ENCODE results near the gene EVL.

Gene EVL

DNA sequence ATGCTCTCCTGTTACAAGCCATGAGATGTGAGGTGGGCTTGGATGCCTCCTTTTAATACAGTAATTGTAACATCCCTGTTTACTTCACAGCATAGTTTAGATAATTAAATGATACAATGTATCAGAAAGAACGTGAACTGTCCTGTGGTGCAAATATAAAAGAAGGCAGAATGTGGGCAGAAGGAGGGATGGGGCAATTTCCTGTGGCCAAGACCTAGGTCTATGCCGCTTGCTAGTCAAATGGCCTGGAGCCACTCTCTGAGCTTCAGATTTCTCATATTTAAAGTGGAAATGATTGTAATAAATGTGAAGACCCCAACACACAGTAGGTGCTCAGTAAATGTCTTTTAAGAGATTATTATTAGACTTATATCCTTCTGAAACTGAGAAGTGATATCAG lies 24.0 kb upstream of the EVL start:
- peak; percentile 88 for DNase-seq (ENCODE audit: low read depth)
- H3K4me3 ChIP-seq (ENCODE audit: low read depth, low read length) = peak overlapping the region; percentile 43
- TF ChIP-seq, protein P1, sequence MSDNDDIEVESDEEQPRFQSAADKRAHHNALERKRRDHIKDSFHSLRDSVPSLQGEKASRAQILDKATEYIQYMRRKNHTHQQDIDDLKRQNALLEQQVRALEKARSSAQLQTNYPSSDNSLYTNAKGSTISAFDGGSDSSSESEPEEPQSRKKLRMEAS (IDR thresholded peaks at IDR 0.05; ENCODE audit: low read depth, low read length) = no peak; the same call in 1 of the 2 replicates
- 0 out of 2 replicates have a peak, but pooled peaks have one; percentile 22 for TF ChIP-seq MYC (IDR thresholded peaks at IDR 0.05; ENCODE audit: low read depth, low read length)

DNA sequence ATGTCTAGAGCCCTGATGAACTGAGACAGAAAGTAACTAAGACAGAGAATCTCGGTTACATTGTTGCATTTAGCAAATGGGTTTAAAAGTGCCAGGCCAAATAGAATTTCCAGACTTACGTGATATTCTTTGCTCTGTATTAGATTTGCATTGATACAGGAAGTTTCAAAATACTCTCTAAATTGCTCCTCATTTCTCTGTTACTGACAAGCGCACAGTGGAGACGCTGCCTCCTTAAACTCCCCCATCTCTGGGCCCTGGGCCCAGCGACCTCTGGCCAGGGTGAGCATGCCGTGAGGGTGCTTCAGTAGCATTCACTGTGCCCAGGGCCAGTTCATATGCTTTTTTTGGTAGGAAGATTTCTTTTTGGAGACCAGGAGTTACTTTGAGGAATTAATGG lies 22.9 kb upstream of the EVL start:
- peak overlapping the region; percentile 39 for H3K4me3 ChIP-seq (ENCODE audit: low read depth, low read length)
- peak; percentile 76 for DNase-seq (ENCODE audit: low read depth)
- TF ChIP-seq, protein P2, sequence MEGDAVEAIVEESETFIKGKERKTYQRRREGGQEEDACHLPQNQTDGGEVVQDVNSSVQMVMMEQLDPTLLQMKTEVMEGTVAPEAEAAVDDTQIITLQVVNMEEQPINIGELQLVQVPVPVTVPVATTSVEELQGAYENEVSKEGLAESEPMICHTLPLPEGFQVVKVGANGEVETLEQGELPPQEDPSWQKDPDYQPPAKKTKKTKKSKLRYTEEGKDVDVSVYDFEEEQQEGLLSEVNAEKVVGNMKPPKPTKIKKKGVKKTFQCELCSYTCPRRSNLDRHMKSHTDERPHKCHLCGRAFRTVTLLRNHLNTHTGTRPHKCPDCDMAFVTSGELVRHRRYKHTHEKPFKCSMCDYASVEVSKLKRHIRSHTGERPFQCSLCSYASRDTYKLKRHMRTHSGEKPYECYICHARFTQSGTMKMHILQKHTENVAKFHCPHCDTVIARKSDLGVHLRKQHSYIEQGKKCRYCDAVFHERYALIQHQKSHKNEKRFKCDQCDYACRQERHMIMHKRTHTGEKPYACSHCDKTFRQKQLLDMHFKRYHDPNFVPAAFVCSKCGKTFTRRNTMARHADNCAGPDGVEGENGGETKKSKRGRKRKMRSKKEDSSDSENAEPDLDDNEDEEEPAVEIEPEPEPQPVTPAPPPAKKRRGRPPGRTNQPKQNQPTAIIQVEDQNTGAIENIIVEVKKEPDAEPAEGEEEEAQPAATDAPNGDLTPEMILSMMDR (IDR thresholded peaks at IDR 0.05; ENCODE audit: low read depth, low read length) = no peak
- TF ChIP-seq MYC (IDR thresholded peaks at IDR 0.05; ENCODE audit: low read depth, low read length) (no peak), POLR2A (IDR thresholded peaks at IDR 0.05; ENCODE audit: extremely low read depth, insufficient read length) (no peak)
- TF ChIP-seq, protein P1 (IDR thresholded peaks at IDR 0.05; ENCODE audit: low read depth, low read length) = no peak

DNA sequence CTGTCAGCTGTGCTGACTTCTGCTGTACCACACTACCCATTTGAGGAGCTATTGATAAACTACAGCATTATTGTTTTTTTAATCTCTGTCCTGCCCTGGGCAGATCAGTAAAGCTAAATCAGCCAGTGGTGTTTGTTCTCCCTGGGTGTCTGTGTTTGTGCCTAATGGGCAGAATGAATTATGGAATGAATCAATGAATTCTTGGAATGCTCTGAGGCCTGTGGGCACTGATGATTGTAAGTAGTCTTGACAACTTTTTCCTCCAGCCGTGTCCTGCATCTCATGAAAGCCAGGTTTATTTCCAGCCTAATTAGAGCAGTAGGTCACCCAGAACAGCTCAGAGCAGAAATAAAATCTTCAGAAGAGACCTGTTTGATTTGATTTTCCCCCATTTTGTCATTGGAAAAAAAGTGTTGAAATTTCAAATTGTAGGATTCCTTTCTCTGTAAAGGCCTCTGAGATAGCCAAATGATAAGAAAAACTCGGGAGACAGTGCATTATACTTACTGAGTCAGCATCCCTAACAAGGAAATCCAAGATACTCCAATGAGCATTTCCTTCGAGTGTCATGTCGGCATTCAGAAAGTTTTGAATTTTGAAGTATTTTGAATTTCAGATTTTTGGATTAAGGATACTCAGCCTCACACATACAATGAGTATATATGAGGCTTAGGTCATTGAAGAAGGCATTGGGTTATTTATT lies 19.4 kb upstream of the EVL start:
- TF ChIP-seq MYC (IDR thresholded peaks at IDR 0.05; ENCODE audit: low read depth, low read length) (no peak), POLR2A (IDR thresholded peaks at IDR 0.05; ENCODE audit: extremely low read depth, insufficient read length) (no peak)
- TF ChIP-seq, protein P2 (IDR thresholded peaks at IDR 0.05; ENCODE audit: low read depth, low read length) = no peak
- TF ChIP-seq, protein P1 (IDR thresholded peaks at IDR 0.05; ENCODE audit: low read depth, low read length) = no peak
- no peak overlapping the region for H3K4me3 ChIP-seq (ENCODE audit: low read depth, low read length)
- DNase-seq (ENCODE audit: low read depth) = no peak

DNA sequence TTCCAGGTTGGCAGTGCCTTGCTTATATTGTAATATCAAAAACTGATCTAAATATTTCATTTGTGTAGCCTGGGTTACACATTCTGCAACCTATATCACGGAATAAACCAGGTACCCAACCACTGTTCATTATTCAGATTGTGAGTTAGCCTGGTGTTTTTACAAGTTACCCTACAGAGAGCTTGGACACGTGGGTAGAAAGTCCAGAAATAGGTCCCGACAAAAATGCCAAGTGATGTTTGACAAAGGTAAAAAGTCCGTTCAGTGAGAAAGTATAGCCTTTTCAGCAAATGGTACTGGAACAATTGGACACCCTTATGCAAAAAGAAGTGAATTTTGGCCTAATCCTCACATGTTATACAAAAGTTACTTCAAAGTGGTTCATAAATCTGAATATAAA lies 17.6 kb upstream of the EVL start:
- TF ChIP-seq, protein P2 (IDR thresholded peaks at IDR 0.05; ENCODE audit: low read depth, low read length) = no peak
- TF ChIP-seq POLR2A (IDR thresholded peaks at IDR 0.05; ENCODE audit: extremely low read depth, insufficient read length) = no peak
- TF ChIP-seq, protein P1 (IDR thresholded peaks at IDR 0.05; ENCODE audit: low read depth, low read length) = no peak
- TF ChIP-seq MYC (IDR thresholded peaks at IDR 0.05; ENCODE audit: low read depth, low read length) = no peak
- no peak overlapping the region for H3K4me3 ChIP-seq (ENCODE audit: low read depth, low read length)
- DNase-seq (ENCODE audit: low read depth) = no peak

DNA sequence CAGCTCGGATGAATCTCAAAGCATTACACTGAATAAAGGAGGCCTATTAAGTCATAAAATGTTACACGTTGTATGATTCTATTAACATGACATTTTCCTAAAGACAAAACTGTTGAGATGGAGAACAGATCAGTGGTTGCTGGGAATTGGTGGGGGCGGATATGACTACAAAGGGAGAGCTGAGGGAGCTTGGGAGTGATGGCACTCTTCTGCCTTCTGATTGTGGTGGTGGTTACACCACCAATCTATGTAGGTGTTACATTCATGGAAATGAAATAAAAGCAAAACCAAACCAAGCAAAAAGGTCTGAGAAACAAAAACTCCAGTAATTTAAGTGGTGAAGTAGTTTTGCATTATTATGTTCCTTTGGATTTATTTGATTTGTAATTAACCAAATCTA lies 16.4 kb upstream of the EVL start:
- H3K4me3 ChIP-seq (ENCODE audit: low read depth, low read length) = no peak overlapping the region
- DNase-seq (ENCODE audit: low read depth) = no peak
- TF ChIP-seq, protein P1 (IDR thresholded peaks at IDR 0.05; ENCODE audit: low read depth, low read length) = no peak
- TF ChIP-seq MYC (IDR thresholded peaks at IDR 0.05; ENCODE audit: low read depth, low read length) = no peak

DNA sequence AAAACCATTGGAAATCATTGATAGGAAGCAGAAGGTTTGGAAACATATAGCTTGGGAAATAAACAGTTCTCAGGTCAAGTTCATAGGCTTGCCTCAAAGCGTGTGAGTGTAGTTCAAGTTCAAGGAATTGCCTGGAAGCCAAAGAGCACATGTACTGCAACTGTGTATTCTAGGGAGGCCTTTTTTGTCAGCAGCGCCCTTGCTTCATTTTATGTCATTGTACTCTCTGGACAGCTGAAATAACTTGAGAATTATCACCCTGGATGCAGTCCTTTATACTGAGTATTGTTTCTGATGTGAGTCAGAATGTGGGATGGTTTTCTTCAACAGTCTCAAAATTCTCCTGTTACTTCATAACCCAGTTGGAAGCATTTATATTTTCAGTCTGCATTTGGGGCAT lies 16.0 kb upstream of the EVL start:
- no peak overlapping the region for H3K4me3 ChIP-seq (ENCODE audit: low read depth, low read length)
- DNase-seq (ENCODE audit: low read depth) = peak; percentile 38
- TF ChIP-seq, protein P1 (IDR thresholded peaks at IDR 0.05; ENCODE audit: low read depth, low read length) = peak; percentile 57; the same call in 1 of the 2 replicates
- no peak for TF ChIP-seq POLR2A (IDR thresholded peaks at IDR 0.05; ENCODE audit: extremely low read depth, insufficient read length)

DNA sequence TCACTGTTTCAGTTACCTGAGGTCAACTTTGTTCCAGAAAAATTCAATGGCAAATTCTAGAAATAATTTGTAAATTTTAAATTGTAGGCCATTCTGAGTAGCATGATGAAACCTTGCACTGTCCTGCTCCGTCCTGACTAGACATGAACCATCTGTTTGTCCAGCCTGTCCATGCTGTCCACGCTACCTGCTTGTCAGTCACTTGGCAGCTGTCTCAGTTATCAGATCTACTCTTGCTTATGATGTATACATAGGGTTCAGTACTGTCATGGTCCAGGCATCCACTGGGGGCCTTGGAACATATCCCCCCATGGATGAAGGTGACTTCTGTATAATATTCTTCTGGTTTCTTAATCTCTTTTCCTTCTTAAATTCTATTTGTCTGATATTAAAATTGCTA lies 14.1 kb upstream of the EVL start:
- no peak overlapping the region for H3K4me3 ChIP-seq (ENCODE audit: low read depth, low read length)
- DNase-seq (ENCODE audit: low read depth) = no peak
- TF ChIP-seq POLR2A (IDR thresholded peaks at IDR 0.05; ENCODE audit: extremely low read depth, insufficient read length) (no peak), MYC (IDR thresholded peaks at IDR 0.05; ENCODE audit: low read depth, low read length) (no peak)
- TF ChIP-seq, protein P2 (IDR thresholded peaks at IDR 0.05; ENCODE audit: low read depth, low read length) = no peak
- TF ChIP-seq, protein P1 (IDR thresholded peaks at IDR 0.05; ENCODE audit: low read depth, low read length) = no peak
